NCI-H146 treated with DMSO at 0.1 percent for 48 hours (cell line): ENCODE data around the gene L3MBTL4.
"Not testable (repeated sequence)": the region's sequence is repeated elsewhere in the genome, so short reads cannot be mapped to it uniquely, and the experiment has no call there.

Experiments
- DNase-seq: peaks from one replicate; lab custom pipeline; 2025; ENCODE audit not compliant: unreplicated experiment; lab: John Stamatoyannopoulos, UW

Gene L3MBTL4

DNA sequence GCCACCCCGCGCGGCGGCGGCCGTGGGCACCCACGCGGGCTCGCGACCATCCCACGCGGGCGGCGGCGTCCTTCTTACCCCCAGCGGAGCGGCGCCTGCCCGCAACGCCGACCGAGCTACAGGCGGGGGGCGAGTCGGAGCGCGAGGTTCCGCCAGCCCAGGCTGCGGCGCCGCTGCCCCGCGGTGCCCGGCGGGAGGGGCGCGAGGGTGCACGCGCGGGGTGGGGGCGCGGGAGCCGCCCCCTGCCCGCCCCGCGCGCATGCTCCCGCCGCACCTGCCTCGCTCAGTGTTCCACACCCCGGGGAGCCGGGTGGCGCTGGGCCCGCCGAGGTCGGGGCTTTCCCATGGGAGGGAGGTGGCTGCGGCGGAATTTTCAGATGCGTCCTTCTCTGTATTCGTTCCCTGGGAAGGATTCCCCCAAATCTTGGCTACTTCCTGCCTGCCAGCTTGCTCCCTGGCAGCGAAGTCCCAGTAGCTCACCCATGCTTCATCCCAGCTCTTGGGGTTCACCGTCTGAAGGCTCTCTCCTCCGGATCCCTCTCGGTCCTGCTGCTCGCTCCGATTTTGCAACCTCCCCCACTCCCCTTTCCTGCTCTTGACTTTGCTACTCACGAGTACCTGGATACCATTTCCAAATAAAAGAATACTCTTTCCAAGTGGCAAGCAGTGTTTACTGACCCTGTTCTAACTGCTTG is at the start of gene L3MBTL4:
L3MBTL4 (minus strand) TSS at position 189 of the 695 bp plus-strand sequence. CDS start 103,286 bp downstream, outside the sequence.
- DNase-seq: no peak

DNA sequence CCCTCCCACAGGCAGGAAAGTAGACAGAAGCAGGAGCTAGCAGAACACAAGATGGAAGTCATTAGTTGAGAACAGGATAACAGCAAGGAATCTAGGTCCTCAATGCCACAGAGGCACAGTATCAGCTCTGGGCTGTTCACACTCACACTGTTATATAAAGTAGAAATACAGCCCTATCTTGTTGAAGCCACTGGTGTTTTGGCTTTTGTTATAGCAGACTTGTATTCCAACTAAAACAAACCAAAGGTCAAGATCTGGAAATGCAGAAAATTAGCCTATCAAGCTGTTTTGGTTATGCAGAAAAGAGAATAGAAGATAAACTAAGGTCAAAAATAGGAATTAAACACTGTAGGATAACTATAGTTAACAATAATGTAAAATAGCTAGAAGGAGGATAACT is 37.5 kb upstream of the L3MBTL4 start:
- no peak for DNase-seq

DNA sequence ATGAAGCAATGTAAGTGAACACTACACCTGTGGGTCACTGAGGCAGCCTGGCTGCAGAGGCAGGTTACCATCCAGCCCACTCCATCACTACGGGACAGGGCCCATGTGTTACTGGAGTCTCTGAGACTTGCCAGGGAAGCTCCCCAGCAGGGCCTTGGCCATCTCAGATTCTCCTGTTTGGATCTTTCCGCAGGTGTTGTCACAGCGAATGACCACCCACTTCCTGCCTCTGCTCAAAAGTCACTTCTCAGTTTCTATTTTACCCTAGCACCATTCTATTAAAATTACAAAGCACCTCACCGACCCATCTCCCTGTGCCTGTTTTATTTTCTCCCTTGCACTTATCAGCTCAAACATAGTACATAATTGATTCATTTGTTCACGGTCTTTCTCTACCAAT is 34.5 kb upstream of the L3MBTL4 start:
- no peak for DNase-seq

DNA sequence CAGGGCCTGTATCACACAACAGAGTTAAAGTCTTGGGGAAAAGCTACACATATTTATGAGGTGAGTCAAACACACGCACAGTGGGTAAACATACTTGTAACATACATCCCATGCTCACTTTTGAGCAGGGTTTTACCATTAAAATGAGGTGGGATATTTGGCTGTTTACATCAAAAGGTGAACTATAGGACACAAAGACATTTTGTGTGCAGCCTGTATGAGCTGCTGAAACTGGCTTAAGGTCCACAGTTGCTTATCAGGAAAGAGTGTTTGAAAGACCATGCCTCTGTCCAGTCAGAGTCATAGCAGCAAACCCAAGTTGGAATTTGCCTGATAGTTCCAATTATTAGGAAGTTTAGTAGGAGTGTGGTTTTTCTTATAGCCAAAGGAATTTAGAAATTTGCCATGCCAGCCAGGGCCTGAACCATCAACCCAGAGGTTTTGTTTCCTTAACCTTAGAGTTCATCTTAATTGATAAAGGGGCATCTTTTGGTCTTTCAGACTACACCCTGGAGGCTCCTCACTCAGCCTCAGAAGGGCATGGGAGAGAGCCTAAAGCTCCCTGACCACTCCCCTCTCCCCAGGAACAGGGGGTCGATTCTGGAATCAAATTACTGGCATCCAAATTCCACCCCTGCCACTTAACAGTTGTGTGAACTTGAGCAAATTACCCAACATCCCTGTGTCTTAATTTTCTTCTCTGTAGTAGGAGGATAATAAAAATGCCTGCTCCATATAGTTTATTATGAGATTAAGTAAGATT is 29.9 kb upstream of the L3MBTL4 start:
- no peak for DNase-seq

DNA sequence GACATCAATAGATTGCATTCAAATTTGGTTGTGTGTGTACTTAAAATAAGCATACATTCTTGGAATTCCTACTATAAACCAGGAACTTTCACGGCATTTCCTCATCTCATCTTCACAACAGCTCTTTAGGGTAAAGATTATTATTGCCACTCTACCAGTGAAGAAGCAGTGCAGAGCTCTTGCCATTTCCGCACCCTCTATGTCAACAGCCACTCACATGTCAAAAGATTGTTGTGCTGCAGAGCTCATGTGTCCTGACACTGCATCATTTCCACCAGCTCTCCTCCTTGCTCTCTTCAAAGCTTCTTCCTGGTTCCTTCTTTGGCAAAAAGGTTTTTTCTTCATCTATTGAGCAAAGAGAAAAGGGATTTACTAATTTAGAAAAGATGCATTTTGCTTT is 26.5 kb upstream of the L3MBTL4 start:
- no peak for DNase-seq

DNA sequence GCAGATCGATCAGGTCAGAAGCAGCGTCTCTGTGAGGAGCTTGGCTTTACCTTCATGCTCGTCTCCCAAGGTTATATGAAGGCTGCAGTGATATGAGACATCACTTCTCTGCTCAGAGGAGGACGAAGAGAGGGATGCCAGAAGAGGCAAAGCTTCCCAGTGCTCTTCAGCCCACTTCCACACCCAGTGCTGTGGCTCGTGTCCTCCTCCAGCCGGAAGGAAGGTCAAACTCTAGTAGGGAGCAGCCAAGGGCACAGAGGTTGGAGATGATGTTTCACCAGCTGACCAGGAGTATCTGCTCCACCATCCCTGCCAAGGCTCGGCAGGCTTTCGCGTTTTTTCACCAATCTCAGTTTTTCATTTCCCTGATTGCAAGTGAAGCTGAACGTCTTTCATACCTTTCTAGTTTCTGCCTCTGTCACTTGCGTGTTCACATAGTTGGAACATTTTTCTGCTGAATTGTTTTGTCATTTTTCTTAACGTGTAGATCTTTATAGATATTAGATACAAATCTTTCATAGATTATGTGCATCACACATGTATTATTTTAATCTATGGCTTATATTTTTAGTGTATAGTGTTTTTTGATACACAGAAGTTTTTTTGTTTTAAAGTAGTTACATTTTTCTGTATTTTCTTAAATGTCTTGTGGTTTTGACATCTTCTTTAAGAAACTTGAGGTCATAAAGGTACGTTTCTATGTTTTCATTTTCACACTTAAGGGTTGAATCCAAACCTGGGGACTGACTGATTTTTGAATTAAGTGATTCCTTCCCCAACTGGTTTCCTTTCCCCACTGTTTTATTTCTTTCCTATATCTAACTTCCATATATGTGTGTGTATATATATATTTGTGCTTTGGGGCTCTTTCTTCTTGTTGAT is 23.5 kb upstream of the L3MBTL4 start:
- no peak for DNase-seq

DNA sequence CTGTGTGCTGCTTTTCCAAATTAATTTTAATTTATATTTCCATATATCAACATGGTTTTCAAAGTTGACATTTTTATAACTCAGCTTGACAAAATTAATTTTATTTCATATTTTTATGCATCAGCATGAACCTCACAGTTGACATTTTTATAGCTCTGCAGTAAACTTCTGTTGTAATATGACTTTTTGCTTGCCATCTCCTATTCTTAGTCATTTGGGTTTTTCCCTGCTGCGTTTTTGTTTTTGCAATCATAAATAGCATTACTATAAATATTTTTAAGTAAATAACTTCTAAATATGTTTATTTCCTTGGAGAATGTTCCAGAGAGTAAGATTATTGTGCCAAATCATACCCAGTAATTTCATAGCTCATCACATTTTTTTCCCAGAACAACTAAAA is 21.0 kb upstream of the L3MBTL4 start:
- DNase-seq: no peak

DNA sequence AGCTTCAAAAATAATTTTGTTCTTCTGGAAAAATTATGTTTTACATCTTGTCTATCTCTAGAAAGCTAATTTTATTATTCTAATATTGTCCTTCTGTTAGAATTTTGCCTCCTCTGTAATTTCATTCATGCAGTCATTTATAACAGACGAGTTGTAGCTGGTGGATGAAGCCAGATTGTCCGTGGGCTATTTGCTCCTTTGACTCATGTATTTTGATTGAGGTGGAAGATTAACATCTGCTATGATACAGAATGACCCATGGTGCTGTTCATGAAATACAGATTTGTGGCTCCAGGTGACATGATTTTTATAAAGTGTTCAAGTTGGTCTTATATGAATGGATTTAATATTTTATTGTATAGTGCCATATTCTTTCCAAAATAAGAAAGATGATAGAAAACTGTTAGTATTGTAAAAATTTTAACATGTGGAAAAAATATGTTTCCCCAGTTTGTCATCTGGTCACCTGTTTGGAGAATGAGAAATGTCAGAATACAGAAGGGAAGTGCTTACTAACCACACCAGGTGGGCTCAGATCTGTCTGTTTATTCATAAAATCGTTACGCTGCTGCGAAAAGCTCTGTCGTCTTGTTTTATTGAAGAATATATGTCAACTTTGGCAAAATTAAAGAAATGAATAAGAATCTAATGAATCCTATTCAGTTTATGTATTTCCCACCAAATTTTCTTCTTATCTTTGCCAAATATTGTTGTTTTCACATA is 20.4 kb upstream of the L3MBTL4 start:
- no peak for DNase-seq

DNA sequence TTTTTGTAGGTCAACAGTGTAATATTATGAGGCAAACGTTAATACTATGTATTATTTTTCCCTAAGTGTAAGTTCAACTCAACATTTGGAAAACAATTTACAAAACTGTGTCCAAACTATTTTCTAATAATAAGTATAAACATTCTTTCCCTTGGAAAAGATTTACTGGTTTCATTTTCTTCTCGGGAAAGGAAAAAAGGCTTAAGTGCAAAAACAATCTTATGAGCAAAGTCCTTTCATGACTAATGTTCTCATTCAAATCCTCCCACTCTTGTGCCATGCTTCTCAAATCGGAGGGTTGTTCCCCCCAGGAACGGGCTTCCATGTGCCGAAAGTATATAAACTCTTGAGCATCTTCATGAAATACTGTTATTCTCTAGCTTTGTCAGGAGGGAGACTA is 19.8 kb upstream of the L3MBTL4 start:
- DNase-seq: no peak

DNA sequence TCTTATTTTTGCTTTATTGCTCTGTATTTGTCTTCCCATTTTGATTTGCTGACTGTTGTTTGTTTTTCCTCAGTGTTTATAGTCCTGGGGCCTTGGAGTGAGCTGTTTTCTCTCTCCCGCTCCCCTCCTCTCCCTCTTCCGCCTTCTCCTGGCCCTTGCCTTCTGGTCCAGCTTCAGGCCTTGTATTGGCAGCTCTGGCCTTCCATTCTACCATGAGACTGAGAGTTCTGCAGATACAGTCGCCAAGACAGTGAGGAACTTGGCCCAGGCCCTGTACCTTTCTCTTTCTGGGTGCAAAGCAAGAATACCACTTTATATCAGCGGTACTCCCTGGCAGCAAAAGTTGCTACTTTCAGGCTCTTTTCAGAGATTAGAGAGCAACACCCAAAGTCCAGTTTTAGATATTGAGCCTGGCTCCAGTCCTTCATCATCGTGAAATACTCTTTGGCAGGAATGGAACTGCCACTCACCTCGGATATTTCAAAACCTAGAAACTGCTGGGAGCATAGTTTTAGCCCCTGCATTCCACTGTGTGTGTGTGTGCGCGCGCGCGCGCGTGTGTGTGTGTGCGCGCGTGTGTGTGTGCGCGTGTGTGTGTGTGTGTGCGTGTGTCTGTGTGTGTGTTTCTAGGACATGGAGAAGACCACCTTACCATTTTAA is 17.1 kb upstream of the L3MBTL4 start:
- DNase-seq: no peak

DNA sequence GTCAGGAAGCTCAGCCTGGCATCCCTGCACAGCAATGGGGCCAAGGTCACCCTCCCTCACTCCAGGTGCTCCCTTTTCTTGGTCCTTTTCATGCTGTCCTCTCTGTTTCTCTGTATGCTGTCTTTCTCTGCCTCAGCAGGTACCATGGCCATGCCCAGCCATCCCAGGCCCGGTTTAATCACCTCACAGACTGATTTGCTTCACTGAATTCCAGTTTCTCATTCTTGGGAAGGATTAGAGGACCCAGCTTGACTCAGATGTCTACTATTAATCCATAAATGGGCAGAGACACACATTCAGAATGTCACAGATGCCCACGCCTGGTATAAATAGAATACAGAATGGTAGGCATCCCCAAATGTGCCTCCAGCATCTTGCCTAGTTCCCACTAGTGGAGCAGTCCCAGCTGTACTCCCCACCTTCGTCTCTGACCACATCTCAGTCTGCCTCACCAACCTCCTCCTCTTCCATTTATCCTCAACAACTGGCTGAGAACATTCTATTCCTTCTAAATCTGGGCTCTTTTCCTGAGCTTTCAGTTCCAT is 14.2 kb upstream of the L3MBTL4 start:
- DNase-seq: no peak

DNA sequence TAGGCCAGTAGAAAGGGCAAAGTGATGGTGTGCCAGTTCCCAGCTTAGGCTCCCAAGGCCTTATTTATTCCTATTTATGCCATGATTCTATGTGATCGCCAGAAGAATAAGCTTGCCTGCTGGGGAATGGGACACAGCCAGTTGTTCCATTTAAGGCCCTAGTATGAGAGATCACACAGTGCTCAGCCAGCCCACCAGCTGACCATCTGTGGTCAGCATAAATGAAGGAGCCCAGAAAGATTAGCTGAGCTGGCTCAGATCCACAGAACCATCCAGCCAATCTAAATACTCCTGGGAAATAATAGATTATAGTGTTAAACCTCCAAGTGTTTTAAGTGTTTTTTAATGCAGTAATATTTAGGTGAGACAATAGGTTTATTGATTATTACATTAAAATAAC is 12.6 kb upstream of the L3MBTL4 start:
- no peak for DNase-seq

DNA sequence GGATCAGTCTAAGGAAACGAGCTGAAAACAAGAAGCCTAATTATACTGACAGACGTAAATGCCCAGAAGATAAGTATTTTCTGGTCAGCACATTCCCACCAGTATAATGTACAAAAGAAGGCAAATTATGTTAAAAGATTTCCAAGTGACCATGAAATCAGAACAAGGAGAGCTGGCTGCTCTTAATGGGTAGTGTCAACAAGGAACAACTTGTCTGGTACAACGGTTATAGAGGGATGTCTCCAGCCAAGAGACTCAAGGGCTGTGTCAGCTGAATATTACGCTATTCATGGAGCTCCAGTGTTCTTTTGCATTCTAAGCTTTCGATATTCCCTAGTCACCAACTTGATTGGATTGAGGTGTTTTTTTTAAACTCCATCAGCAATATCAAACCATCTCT is 8.6 kb upstream of the L3MBTL4 start:
- DNase-seq: no peak

DNA sequence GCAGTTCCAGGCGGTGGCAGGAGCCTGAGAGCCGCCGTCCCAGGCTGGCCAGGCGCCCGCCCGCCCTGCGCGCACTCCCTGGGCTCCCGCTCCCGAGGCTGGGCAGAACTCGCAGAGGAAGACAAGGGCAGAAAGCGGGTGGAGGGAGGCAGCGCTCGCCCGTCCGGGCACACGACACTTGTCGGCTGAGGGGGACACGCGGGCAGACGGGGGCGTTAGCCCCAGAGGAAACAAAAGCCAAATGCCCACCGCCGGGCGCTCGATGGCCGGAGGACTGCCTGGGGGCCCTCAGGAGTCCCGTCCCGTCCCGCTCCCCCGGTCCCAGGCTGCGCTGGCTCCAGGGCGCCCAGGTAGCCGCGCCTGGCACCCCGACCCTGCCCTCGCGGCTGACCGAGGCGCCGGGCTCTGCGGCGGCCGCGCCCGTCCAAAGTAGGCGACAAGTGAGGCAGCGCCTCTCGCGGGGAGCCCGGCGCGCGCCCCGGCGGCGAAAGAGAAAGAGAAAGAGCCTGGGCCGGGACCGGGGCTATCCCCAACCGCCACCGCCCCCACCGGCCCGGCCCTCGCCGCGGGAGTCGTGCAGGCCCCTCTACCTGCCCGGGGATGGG is 491 bp downstream of the L3MBTL4 start:
- no peak for DNase-seq

DNA sequence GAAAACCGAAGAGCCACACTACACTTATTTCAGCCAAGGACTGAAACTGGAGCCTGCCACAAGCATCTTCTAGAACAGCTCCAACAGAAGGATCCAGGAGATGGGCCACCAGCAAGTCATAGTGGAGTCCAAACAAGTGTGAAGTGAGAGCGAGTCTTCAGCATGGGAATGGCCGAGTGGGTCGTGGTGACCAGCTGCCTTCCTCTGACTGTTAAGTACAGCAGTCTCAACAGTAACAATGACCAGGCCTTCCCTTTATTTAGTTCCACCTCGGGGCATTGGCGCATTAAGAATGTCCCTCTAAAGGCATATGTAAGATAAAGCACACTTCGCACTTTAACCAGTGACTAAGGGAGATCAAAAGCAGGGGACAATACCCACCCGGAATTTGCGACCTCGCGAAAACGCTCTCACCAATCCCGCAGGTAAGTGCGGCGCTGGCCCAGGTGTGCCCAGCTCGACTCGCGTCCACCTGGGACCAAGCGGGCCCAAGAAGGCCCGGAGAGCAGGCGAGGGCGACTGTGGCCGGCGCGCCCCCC is 1.1 kb downstream of the L3MBTL4 start:
- DNase-seq: no peak

DNA sequence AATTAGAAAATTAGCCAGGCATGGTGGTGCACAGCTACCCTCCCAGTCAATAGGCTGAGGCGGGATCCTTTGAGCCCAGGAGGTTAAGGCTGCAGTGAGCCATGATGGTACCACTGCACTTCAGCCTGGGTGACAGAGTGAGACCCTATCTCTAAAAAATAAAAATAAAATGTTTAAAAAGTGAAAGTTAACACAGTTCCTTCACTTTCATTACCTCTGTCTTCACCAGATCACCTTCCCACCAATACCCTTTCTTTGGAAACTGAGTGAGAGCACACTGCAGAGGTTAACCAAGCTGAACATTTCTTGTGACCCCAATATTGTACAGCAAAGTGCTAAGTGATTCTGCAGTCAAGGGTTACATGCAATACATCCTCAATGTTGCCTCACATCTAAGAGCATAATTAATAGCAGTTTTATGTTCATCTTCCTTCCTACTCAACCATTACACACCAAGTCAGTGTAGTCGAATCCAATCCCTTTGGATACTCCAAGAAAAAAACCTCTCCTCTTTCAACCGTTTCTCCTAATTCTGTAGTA is 1.7 kb downstream of the L3MBTL4 start:
- DNase-seq: no peak

DNA sequence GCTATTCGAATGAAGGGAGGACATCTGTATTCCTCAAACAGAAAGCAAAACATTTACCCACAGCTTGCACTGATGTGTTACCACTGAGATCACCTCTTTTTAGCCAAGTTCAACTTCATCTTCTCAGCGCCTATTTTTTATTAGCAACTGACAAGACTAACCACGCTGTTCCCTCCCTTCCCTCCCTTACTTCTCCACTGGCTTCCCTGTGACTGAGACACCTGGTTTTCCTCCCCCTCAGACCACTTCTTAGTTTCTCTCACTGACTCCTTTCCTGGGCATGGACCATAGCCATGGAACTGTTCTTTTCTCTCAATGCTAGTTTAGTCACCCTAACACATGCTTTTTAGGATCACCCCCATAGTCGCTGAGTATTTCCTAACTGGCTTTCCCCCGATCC is 3.3 kb downstream of the L3MBTL4 start:
- DNase-seq: no peak

DNA sequence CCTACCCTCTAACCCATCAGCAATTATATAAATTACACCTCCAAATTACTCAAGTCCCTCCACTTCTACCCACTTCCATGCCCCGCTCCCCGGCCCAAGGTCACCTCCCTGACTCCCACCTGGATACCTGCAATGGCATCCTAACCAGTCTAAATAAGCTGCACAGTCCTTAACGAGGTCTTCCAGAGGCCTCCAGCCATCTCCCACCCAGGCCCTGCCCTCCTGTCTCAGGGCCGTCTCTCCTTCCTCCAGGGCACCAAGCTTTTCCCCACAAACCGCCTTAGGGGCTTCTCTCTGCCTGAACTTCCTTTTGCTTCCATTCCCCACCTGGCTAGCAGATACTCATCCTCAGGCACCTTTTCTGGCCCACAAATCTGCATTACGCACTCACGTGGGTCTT is 4.8 kb downstream of the L3MBTL4 start:
- no peak for DNase-seq

DNA sequence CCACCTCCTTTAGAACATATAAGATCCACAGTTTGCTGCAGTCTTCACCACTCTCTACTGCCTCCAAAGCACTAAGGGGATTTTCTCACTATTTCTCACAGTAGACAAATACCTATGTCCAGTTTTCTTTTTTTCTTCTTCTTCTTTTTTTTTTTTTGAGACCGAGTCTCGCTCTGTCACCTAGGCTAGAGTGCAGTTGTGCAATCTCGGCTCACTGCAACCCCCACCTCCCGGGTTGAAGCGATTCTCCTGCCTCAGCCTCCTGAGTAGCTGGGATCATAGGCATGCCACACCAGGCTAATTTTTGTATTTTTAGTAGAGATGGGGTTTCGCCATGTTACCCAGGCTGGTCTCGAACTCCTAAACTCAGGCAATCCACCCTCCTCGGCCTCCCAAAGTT is 6.2 kb downstream of the L3MBTL4 start:
- not testable (repeated sequence) for DNase-seq
